Keratinocyte (primary cell): ENCODE data around the gene SLC15A3. TPM values are rescaled to one million over a fixed set of nuclear protein-coding genes. Genes with fewer than 3 reads are reported as not detected.
"Not testable (repeated sequence)": the region's sequence is repeated elsewhere in the genome, so short reads cannot be mapped to it uniquely, and the experiment has no call there.

Source experiments
- DNase-seq: peaks from one replicate; pipeline ENCODE4 v3.0.0-alpha.2; 2011; ENCODE audit warnings: low read depth, missing footprints, low spot score
- FAIRE-seq: peaks from 2 replicates; lab custom pipeline; 2011; peaks lifted over from hg19 to GRCh38; lab: Jason Lieb, UNC
- H2AFZ ChIP-seq: 2 replicates; pipeline ENCODE4 v1.6.0; 2012; ENCODE audit warnings: low read length, control low read depth, inconsistent platforms; ENCODE audit not compliant: control insufficient read depth
- H3K27ac ChIP-seq: 2 replicates; pipeline ENCODE4 v1.5.1; 2011; ENCODE audit warnings: low read length; ENCODE audit not compliant: control insufficient read depth, insufficient read depth
- H3K27me3 ChIP-seq: 3 replicates; pipeline ENCODE4 v1.6.0; 2011; ENCODE audit warnings: low read length; ENCODE audit not compliant: control insufficient read depth, insufficient read depth; ENCODE audit errors: extremely low read depth
- H3K36me3 ChIP-seq, 2 experiments: 2 replicates in 1 of 2; 3 replicates in 1 of 2; pipeline ENCODE4 v1.5.1; 2011; ENCODE audit warnings: low read length in 2 of 2, mild to moderate bottlenecking in 1 of 2; ENCODE audit not compliant: control insufficient read depth in 2 of 2, insufficient read depth in 2 of 2; ENCODE audit errors: extremely low read depth in 1 of 2
- H3K4me1 ChIP-seq: 3 replicates; pipeline ENCODE4 v1.5.1; 2011; ENCODE audit warnings: low read length; ENCODE audit not compliant: control insufficient read depth, insufficient read depth; ENCODE audit errors: extremely low read depth
- H3K4me2 ChIP-seq: 3 replicates; pipeline ENCODE4 v1.6.0; 2011; ENCODE audit warnings: low read depth, low read length; ENCODE audit not compliant: control insufficient read depth, insufficient read depth; ENCODE audit errors: extremely low read depth
- H3K4me3 ChIP-seq, 3 experiments: fragments of 200-600 bp in 1 of 3; sonication (generic) in 1 of 3; 2 replicates in 2 of 3; 3 replicates in 1 of 3; pipeline ENCODE4 v1.5.1; 2011 to 2016; ENCODE audit warnings: low read length in 3 of 3, mild to moderate bottlenecking in 3 of 3, control low read depth in 2 of 3, inconsistent platforms in 1 of 3, low read depth in 1 of 3, mixed read lengths in 1 of 3, mixed run types in 1 of 3, moderate library complexity in 1 of 3; ENCODE audit not compliant: control insufficient read depth in 2 of 3, insufficient read depth in 2 of 3; ENCODE audit errors: extremely low read depth in 1 of 3
- H3K79me2 ChIP-seq: 2 replicates; pipeline ENCODE4 v1.6.0; 2012; ENCODE audit warnings: low read length; ENCODE audit not compliant: control insufficient read depth, insufficient read depth
- H3K9ac ChIP-seq: 3 replicates; pipeline ENCODE4 v1.6.0; 2011; ENCODE audit warnings: low read length; ENCODE audit not compliant: control insufficient read depth, insufficient read depth; ENCODE audit errors: extremely low read depth
- H3K9me1 ChIP-seq: 3 replicates; pipeline ENCODE4 v1.6.0; 2011; ENCODE audit warnings: low read length; ENCODE audit not compliant: control insufficient read depth, insufficient read depth; ENCODE audit errors: extremely low read depth
- H3K9me3 ChIP-seq: 2 replicates; pipeline ENCODE4 v1.5.1; 2012; ENCODE audit warnings: low read depth, low read length; ENCODE audit not compliant: control insufficient read depth
- H4K20me1 ChIP-seq: 3 replicates; pipeline ENCODE4 v1.6.0; 2011; ENCODE audit warnings: low read length; ENCODE audit not compliant: control insufficient read depth, insufficient read depth; ENCODE audit errors: extremely low read depth
- CTCF ChIP-seq, 3 experiments: IDR thresholded peaks in 1 of 3; conservative IDR thresholded peaks in 1 of 3; optimal IDR thresholded peaks in 1 of 3; 2 replicates in 2 of 3; 3 replicates in 1 of 3; pipeline versions ENCODE3 to v1.5.1; 2011; ENCODE audit warnings: low read length in 3 of 3, mild to moderate bottlenecking in 3 of 3, moderate library complexity in 2 of 3, control low read depth in 1 of 3, inconsistent platforms in 1 of 3; ENCODE audit not compliant: insufficient read depth in 2 of 3; ENCODE audit errors: extremely low read depth in 1 of 3
- EZH2 ChIP-seq: IDR thresholded peaks from one replicate; pipeline ENCODE4 v1.6.1; 2012; ENCODE audit warnings: inconsistent platforms, mild to moderate bottlenecking, low read length, moderate library complexity
- dilution Hi-C: fragments of 300-500 bp; cut with MboI; formaldehyde crosslinking; loops from one replicate; pipeline ENCODE4 v1.7.0; 2020; ENCODE audit warnings: low sequenced_read_pairs; ENCODE audit not compliant: extremely low pct_ligation_motif_present
- polyA plus RNA-seq, 5 experiments: library from polyadenylated mRNA; depleted of rRNA in 3 of 5; stranded (reverse) in 3 of 5; stranded (forward) in 1 of 5; unstranded in 1 of 5; fragments of >200 nt; gene quantifications; 1 replicate in 1 of 5; 2 replicates in 3 of 5; 3 replicates in 1 of 5; pipeline versions ENCODE4 v1.2.1 to v1.2.3, GENCODE V29; 2011 to 2012; ENCODE audit warnings: missing spikeins in 2 of 5, low read depth in 1 of 5, low replicate concordance in 1 of 5

SLC15A3 gene
- polyA plus RNA-seq, 1 donor (not counting 4 experiments of a cell fraction or from before 2014, with no cell fraction given) = 1.0 TPM

GRCh38 chr11:60910711-60911380 is 41.1 kb downstream of the SLC15A3 start:
- peaks cover 14% of the 10 kb centered on the region for H3K79me2 ChIP-seq
- H3K9ac ChIP-seq = no peak overlapping the region
- H3K27ac ChIP-seq = no peak overlapping the region
- FAIRE-seq (no peak), DNase-seq (no peak)
- H3K4me2 ChIP-seq = no peak overlapping the region
- peaks cover 1% of the 10 kb centered on the region for H3K9me1 ChIP-seq
- peaks cover 15% of the 10 kb centered on the region for H3K4me1 ChIP-seq
- no peak overlapping the region for H2AFZ ChIP-seq
- no peaks in the 10 kb centered on the region for H3K36me3 ChIP-seq
- no peaks in the 10 kb centered on the region for H3K27me3 ChIP-seq
- no peaks in the 10 kb centered on the region for H4K20me1 ChIP-seq
- TF ChIP-seq EZH2 = no peak
- no peak for TF ChIP-seq CTCF (optimal IDR thresholded peaks at IDR 0.05 in 1 of 3, IDR thresholded peaks at IDR 0.05 in 1 of 3, conservative IDR thresholded peaks at IDR 0.05 in 1 of 3; ENCODE audit: extremely low read depth in 1 of 3, insufficient read depth in 2 of 3, low read length in 3 of 3)
- dilution Hi-C loops = no loop called here
- no peak overlapping the region for H3K4me3 ChIP-seq
- no peaks in the 10 kb centered on the region for H3K9me3 ChIP-seq

- Histone ChIP-seq H3K27me3 (no peaks in the 10 kb centered on the region), H3K4me1 (peaks cover 12% of the 10 kb centered on the region), H3K36me3 (no peaks in the 10 kb centered on the region), H3K27ac (no peak overlapping the region), H3K9me1 (no peaks in the 10 kb centered on the region), H3K4me2 (no peak overlapping the region), H3K4me3 (no peak overlapping the region), H3K9me3 (no peaks in the 10 kb centered on the region), H3K9ac (no peak overlapping the region), H2AFZ (no peak overlapping the region), H4K20me1 (peaks cover under 1% of the 10 kb centered on the region), H3K79me2 (peaks cover 15% of the 10 kb centered on the region)
- FAIRE-seq (no peak), DNase-seq (no peak)
- TF ChIP-seq CTCF (optimal IDR thresholded peaks at IDR 0.05 in 1 of 3, IDR thresholded peaks at IDR 0.05 in 1 of 3, conservative IDR thresholded peaks at IDR 0.05 in 1 of 3; ENCODE audit: extremely low read depth in 1 of 3, insufficient read depth in 2 of 3, low read length in 3 of 3) (no peak), EZH2 (no peak)
- dilution Hi-C loops = no loop called here
These were observed 41.7 kb downstream of the SLC15A3 start for GRCh38 chr11:60910281-60910687.

GRCh38 chr11:60909680-60910280 is 42.2 kb downstream of the SLC15A3 start:
- H2AFZ ChIP-seq, H3K4me2 ChIP-seq, H3K9ac ChIP-seq, H3K36me3 ChIP-seq, H4K20me1 ChIP-seq, H3K9me3 ChIP-seq, dilution Hi-C loops, FAIRE-seq, H3K4me3 ChIP-seq, DNase-seq, H3K27ac ChIP-seq, H3K27me3 ChIP-seq, H3K9me1 ChIP-seq: not testable (repeated sequence)
- peaks cover 13% of the 10 kb centered on the region for H3K4me1 ChIP-seq
- H3K79me2 ChIP-seq = peaks cover 20% of the 10 kb centered on the region
